Mesenchymal stem cell (in vitro differentiated cells and primary cell): ENCODE data around the gene CD7.

Experiments used
- DNase-seq: peaks from one replicate; pipeline ENCODE4 v3.0.0-alpha.2; 2013
- H2AFZ ChIP-seq: one replicate; pipeline ENCODE4 v1.6.1; 2013; ENCODE audit warnings: low read depth, mild to moderate bottlenecking, control low read depth, inconsistent platforms, low read length, moderate library complexity
- H2AK5ac ChIP-seq: 2 replicates; pipeline ENCODE4 v1.6.1; 2013; ENCODE audit warnings: low read length, moderate library complexity, mild to moderate bottlenecking, inconsistent platforms; ENCODE audit not compliant: severe bottlenecking
- H2BK120ac ChIP-seq: one replicate; pipeline ENCODE4 v1.6.1; 2013; ENCODE audit warnings: low read depth, mild to moderate bottlenecking, inconsistent platforms, low read length, moderate library complexity
- H2BK12ac ChIP-seq, 2 experiments: one replicate each; pipeline ENCODE4 v1.6.1; 2013; ENCODE audit warnings: inconsistent platforms in 2 of 2, low read length in 2 of 2, mild to moderate bottlenecking in 2 of 2, moderate library complexity in 2 of 2, control low read depth in 1 of 2
- H2BK15ac ChIP-seq: one replicate; pipeline ENCODE4 v1.6.1; 2013; ENCODE audit warnings: mild to moderate bottlenecking, low read depth, inconsistent platforms; ENCODE audit not compliant: poor library complexity, severe bottlenecking
- H2BK5ac ChIP-seq: 2 replicates; pipeline ENCODE4 v1.6.1; 2013; ENCODE audit warnings: low read depth, mild to moderate bottlenecking, low read length, control low read depth, inconsistent platforms; ENCODE audit not compliant: poor library complexity, severe bottlenecking
- H3K14ac ChIP-seq, 2 experiments: one replicate each; pipeline ENCODE4 v1.6.1; 2013; ENCODE audit warnings: inconsistent platforms in 2 of 2, low read length in 2 of 2, control low read depth in 1 of 2, mild to moderate bottlenecking in 1 of 2, moderate library complexity in 1 of 2
- H3K18ac ChIP-seq, 2 experiments: one replicate each; pipeline ENCODE4 v1.6.1; 2013; ENCODE audit warnings: inconsistent platforms in 2 of 2, low read length in 2 of 2, control low read depth in 1 of 2, low read depth in 1 of 2, mild to moderate bottlenecking in 1 of 2
- H3K23ac ChIP-seq, 2 experiments: one replicate each; pipeline ENCODE4 v1.6.1; 2013; ENCODE audit warnings: inconsistent platforms in 2 of 2, low read length in 2 of 2, mild to moderate bottlenecking in 2 of 2, moderate library complexity in 2 of 2, control low read depth in 1 of 2
- H3K27ac ChIP-seq: 2 replicates; pipeline ENCODE4 v1.5.1; 2013; ENCODE audit warnings: mild to moderate bottlenecking, moderate library complexity, low read length, control low read depth, inconsistent platforms; ENCODE audit not compliant: poor library complexity, severe bottlenecking
- H3K27me3 ChIP-seq, 2 experiments: 2 replicates each; pipeline versions ENCODE4 v1.6.1 to v1.7.0; 2013; ENCODE audit warnings: low read length in 2 of 2, mild to moderate bottlenecking in 2 of 2, moderate library complexity in 2 of 2, control low read depth in 1 of 2, inconsistent platforms in 1 of 2; ENCODE audit not compliant: control insufficient read depth in 1 of 2, insufficient read depth in 1 of 2
- H3K36me3 ChIP-seq, 2 experiments: 2 replicates each; pipeline versions ENCODE4 v1.6.1 to v1.7.0; 2013; ENCODE audit warnings: low read length in 2 of 2, control low read depth in 1 of 2, inconsistent platforms in 1 of 2, low read depth in 1 of 2, mild to moderate bottlenecking in 1 of 2; ENCODE audit not compliant: insufficient read depth in 2 of 2, control insufficient read depth in 1 of 2
- H3K4ac ChIP-seq, 2 experiments: one replicate each; pipeline ENCODE4 v1.6.1; 2013; ENCODE audit warnings: inconsistent platforms in 2 of 2, low read length in 2 of 2, mild to moderate bottlenecking in 2 of 2, moderate library complexity in 2 of 2, control low read depth in 1 of 2, low read depth in 1 of 2
- H3K4me1 ChIP-seq: 2 replicates; pipeline ENCODE4 v1.6.1; 2013; ENCODE audit warnings: low read depth, low read length, control low read depth; ENCODE audit not compliant: control insufficient read depth, insufficient read depth
- H3K4me2 ChIP-seq: 2 replicates; pipeline ENCODE4 v1.6.1; 2013; ENCODE audit warnings: low read length, mild to moderate bottlenecking, inconsistent platforms; ENCODE audit not compliant: poor library complexity, severe bottlenecking
- H3K4me3 ChIP-seq, 2 experiments: 2 replicates each; pipeline versions ENCODE4 v1.5.1 to v1.7.0; 2013; ENCODE audit warnings: low read length in 2 of 2, mild to moderate bottlenecking in 2 of 2, control low read depth in 1 of 2, low read depth in 1 of 2; ENCODE audit not compliant: insufficient read depth in 1 of 2
- H3K79me1 ChIP-seq: replicated peaks from 2 replicates; pipeline ENCODE4 v1.6.1; 2013; ENCODE audit warnings: mild to moderate bottlenecking, control low read depth, low read length, inconsistent platforms; ENCODE audit not compliant: poor library complexity, severe bottlenecking
- H3K9ac ChIP-seq: 2 replicates; pipeline ENCODE4 v1.7.0; 2013; ENCODE audit warnings: mild to moderate bottlenecking, low read length, moderate library complexity
- H3K9me3 ChIP-seq: 2 replicates; pipeline ENCODE4 v1.7.0; 2013; ENCODE audit warnings: mild to moderate bottlenecking, low read length; ENCODE audit not compliant: control insufficient read depth
- H4K8ac ChIP-seq: one replicate; pipeline ENCODE4 v1.6.1; 2013; ENCODE audit warnings: inconsistent platforms, mild to moderate bottlenecking, low read length, moderate library complexity
- H4K91ac ChIP-seq: one replicate; pipeline ENCODE4 v1.6.1; 2013; ENCODE audit warnings: mild to moderate bottlenecking, low read length, inconsistent platforms
- WGBS: methylation state at CpG from one replicate; pipeline ENCODE4 v1.1.7; 2013; ENCODE audit warnings: mixed read lengths; 5-methylcytosine and 5-hydroxymethylcytosine counted together

The CD7 gene

DNA sequence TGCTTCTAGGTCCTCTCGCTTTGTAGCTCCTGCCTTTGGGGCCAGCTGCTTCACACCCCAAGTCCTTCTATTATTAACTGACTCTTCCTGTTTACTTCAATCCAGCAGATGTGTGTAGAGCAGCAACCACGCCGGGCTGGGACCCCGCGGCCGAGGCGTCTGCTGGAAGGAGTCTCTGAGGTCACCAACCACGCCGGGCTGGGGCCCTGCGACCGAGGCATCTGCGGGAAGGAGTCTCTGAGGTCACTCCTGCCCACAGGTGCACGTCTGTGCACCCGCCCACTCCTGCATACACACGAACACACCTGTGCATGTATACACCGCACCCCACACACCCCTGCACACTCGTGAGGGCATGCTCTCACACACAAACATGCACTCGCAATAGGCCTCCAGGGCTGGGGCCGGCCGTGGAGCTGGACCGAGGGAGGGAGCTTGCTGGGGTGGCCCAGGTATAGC is 33.9 kb upstream of the CD7 start:
- Histone ChIP-seq H3K79me1 (no peaks in the 10 kb centered on the region), H3K27ac (no peak overlapping the region), H3K4me2 (no peak overlapping the region), H3K14ac (no peak overlapping the region), H3K23ac (no peak overlapping the region), H3K36me3 (no peaks in the 10 kb centered on the region), H3K4me1 (peaks cover 27% of the 10 kb centered on the region), H2BK5ac (no peak overlapping the region), H3K9ac (no peak overlapping the region), H3K18ac (peak overlapping the region in 1 of 2 experiments; percentile 13), H3K4me3 (peak overlapping the region in 1 of 2 experiments; percentile 7), H4K91ac (no peak overlapping the region), H4K8ac (peak overlapping the region; percentile 62), H3K9me3 (no peaks in the 10 kb centered on the region), H3K4ac (no peak overlapping the region), H2BK15ac (no peak overlapping the region), H2BK120ac (no peak overlapping the region), H2AK5ac (no peak overlapping the region), H2BK12ac (peak overlapping the region in 1 of 2 experiments; percentile 4), H3K27me3 (peaks cover 9 to 24% of the 10 kb centered on the region in 2 experiments), H2AFZ (no peak overlapping the region)
- WGBS, result 54% methylated on average over 21 of the region's 21 CpGs
- no peak for DNase-seq

- no peak overlapping the region for H3K4me3 ChIP-seq
- H3K4ac ChIP-seq, result no peak overlapping the region
- H2BK15ac ChIP-seq, result no peak overlapping the region
- no peak overlapping the region for H2BK5ac ChIP-seq
- H4K8ac ChIP-seq, result no peak overlapping the region
- H3K9me3 ChIP-seq, result no peaks in the 10 kb centered on the region
- no peaks in the 10 kb centered on the region for H3K36me3 ChIP-seq
- peaks cover 20% of the 10 kb centered on the region for H3K4me1 ChIP-seq
- peaks cover 9 to 20% of the 10 kb centered on the region in 2 experiments for H3K27me3 ChIP-seq
- no peak for DNase-seq
- H4K91ac ChIP-seq, result no peak overlapping the region
- peak overlapping the region in 1 of 2 experiments; percentile 36 for H3K23ac ChIP-seq
- H3K14ac ChIP-seq, result no peak overlapping the region
- H2AFZ ChIP-seq, result no peak overlapping the region
- H3K27ac ChIP-seq, result no peak overlapping the region
- no peak overlapping the region for H2AK5ac ChIP-seq
- no peak overlapping the region for H3K9ac ChIP-seq
- H3K79me1 ChIP-seq, result no peaks in the 10 kb centered on the region
- H3K18ac ChIP-seq, result no peak overlapping the region
- H3K4me2 ChIP-seq, result no peak overlapping the region
- peak overlapping the region in 1 of 2 experiments; percentile 6 for H2BK12ac ChIP-seq
- H2BK120ac ChIP-seq, result no peak overlapping the region
- 92% methylated on average over 28 of the region's 28 CpGs for WGBS
Measured at GRCh38 chr17:82350182-82351030, 33.0 kb upstream of the CD7 start.

DNA sequence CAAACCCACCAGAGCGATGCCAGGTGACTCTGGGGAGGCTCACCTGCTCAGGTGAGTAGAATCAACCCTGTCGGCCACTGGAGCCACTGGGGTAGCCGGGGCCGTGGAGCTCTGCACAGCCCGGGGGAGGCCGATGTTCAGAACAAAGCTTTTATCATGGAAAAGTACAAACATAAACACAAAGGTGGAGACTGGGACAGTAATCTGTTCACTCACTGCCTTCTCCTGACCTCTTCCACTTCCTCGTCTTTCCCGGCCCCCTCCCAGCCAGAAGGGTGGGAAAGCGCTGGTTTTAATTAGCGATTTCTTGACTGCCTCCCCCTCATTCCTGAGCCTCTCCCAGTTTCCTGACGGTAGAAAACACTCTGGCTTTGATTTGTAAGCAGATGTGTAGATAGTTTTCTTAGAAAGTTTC is 31.9 kb upstream of the CD7 start:
- H2BK12ac ChIP-seq, result no peak overlapping the region
- no peaks in the 10 kb centered on the region for H3K9me3 ChIP-seq
- H2AK5ac ChIP-seq, result no peak overlapping the region
- peak overlapping the region; percentile 62 for H3K9ac ChIP-seq
- H4K8ac ChIP-seq, result peak overlapping the region; percentile 43
- H3K14ac ChIP-seq, result no peak overlapping the region
- no peaks in the 10 kb centered on the region for H3K36me3 ChIP-seq
- H3K4me1 ChIP-seq, result peaks cover 18% of the 10 kb centered on the region
- no peak overlapping the region for H3K4ac ChIP-seq
- peak overlapping the region; percentile 85 for H2BK15ac ChIP-seq
- H4K91ac ChIP-seq, result no peak overlapping the region
- no peak overlapping the region for H2AFZ ChIP-seq
- H3K27ac ChIP-seq, result no peak overlapping the region
- no peak overlapping the region for H2BK120ac ChIP-seq
- H2BK5ac ChIP-seq, result no peak overlapping the region
- DNase-seq, result no peak
- peak overlapping the region in 1 of 2 experiments; percentile 62 for H3K4me3 ChIP-seq
- H3K18ac ChIP-seq, result no peak overlapping the region
- no peaks in the 10 kb centered on the region for H3K79me1 ChIP-seq
- 49% methylated on average over 10 of the region's 11 CpGs for WGBS
- H3K27me3 ChIP-seq, result peaks cover 9 to 16% of the 10 kb centered on the region in 2 experiments
- H3K23ac ChIP-seq, result no peak overlapping the region
- H3K4me2 ChIP-seq, result no peak overlapping the region

DNA sequence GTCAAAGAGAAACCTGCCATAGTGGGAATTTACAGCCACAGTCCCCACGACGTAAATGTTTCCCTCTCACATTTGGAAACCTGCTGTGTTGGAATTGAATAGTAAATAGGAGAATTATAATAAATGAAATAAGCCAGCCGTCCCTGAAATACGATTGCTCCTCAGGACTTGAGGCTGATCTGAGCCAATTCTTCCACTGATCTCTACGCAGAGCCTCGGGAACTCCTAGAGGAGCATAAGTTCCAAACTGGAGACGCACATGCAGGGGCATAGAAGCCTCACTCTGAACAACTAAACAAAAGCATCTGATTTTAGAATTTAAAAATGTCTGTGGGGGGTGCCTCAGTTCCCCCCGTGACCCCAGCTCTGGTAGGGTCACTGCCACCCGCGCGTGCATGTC is 31.5 kb upstream of the CD7 start:
- no peak overlapping the region for H3K18ac ChIP-seq
- H2BK120ac ChIP-seq, result no peak overlapping the region
- H4K91ac ChIP-seq, result no peak overlapping the region
- H3K27ac ChIP-seq, result no peak overlapping the region
- no peak overlapping the region for H2BK5ac ChIP-seq
- H3K4me2 ChIP-seq, result no peak overlapping the region
- H3K14ac ChIP-seq, result no peak overlapping the region
- no peaks in the 10 kb centered on the region for H3K9me3 ChIP-seq
- no peak overlapping the region for H3K23ac ChIP-seq
- no peak overlapping the region for H3K4ac ChIP-seq
- no peak for DNase-seq
- no peak overlapping the region for H2BK12ac ChIP-seq
- WGBS, result 85% methylated on average over 10 of the region's 11 CpGs
- H3K4me3 ChIP-seq, result peak overlapping the region in 1 of 2 experiments; percentile 62
- no peak overlapping the region for H2AFZ ChIP-seq
- H2BK15ac ChIP-seq, result no peak overlapping the region
- peak overlapping the region; percentile 62 for H3K9ac ChIP-seq
- H3K27me3 ChIP-seq, result peaks cover 9 to 12% of the 10 kb centered on the region in 2 experiments
- H4K8ac ChIP-seq, result peak overlapping the region; percentile 43
- no peaks in the 10 kb centered on the region for H3K79me1 ChIP-seq
- peaks cover 18% of the 10 kb centered on the region for H3K4me1 ChIP-seq
- no peaks in the 10 kb centered on the region for H3K36me3 ChIP-seq
- H2AK5ac ChIP-seq, result no peak overlapping the region
